A549 (cell line): ENCODE measurements around the gene RAE1.

Experiments
- HOXA7 ChIP-seq: fragments of 250-450 bp; sonication (Bioruptor Pico); IDR thresholded peaks from 2 replicates; pipeline ENCODE4 v1.5.0; 2020; ENCODE audit warnings: mild to moderate bottlenecking, moderate library complexity
- MYC ChIP-seq: IDR thresholded peaks from 2 replicates; pipeline ENCODE4 v1.6.1; 2012; ENCODE audit warnings: mild to moderate bottlenecking, inconsistent platforms, low read length, improper control_type of control experiment, borderline replicate concordance
- POLR2A ChIP-seq: IDR thresholded peaks from 2 replicates; pipeline ENCODE4 v1.6.1; 2012; ENCODE audit warnings: mild to moderate bottlenecking, low read length
- RAD21 ChIP-seq, 2 experiments: fragments of >200 bp in 1 of 2; sonication (Bioruptor Twin) in 1 of 2; formaldehyde crosslinking in 1 of 2; IDR thresholded peaks in 1 of 2; conservative IDR thresholded peaks in 1 of 2; 2 replicates in 1 of 2; 3 replicates in 1 of 2; pipeline ENCODE4 v1.6.1; 2012 to 2018; ENCODE audit warnings: inconsistent platforms in 1 of 2
- RFX5 ChIP-seq: fragments of 450-650 bp; IDR thresholded peaks from 2 replicates; pipeline ENCODE4 v1.7.1; 2014; ENCODE audit warnings: antibody characterized with exemption, mild to moderate bottlenecking, moderate library complexity
- TF ChIP-seq, protein P1 (sequence below): fragments of >200 bp; sonication (Bioruptor Twin); formaldehyde crosslinking; IDR thresholded peaks from 3 replicates; pipeline ENCODE4 v1.5.1; 2016
- TF ChIP-seq, protein P2 (sequence below): fragments of >200 bp; sonication (Bioruptor Twin); formaldehyde crosslinking; IDR thresholded peaks from 3 replicates; pipeline ENCODE4 v1.6.1; 2016
- TF ChIP-seq, protein P3 (sequence below): fragments of 200-600 bp; sonication (generic); IDR thresholded peaks from 2 replicates; pipeline ENCODE4 v1.6.1; 2016; ENCODE audit warnings: antibody characterized with exemption, mild to moderate bottlenecking, moderate library complexity

DNA sequence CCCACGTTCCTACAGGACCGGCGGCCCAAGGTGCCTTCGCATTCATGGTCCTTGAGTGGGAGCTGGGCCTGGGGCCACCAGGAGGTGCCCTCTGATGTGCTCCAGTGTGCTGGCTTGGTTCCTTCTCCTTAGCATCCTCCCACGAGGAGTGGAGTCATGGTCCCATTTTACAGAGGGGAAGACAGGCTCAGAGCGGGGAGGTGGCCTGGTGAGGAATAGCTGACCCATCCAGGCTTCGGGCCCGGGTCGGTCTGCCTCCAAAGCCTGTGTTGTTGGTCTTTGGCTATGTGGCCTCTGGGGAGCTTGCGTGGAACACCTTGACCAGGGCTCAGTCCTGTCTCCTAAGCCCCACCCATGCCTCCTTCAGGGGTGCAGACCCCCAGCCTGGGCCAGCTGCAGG lies 62.9 kb downstream of the RAE1 start:
- no peak for TF ChIP-seq POLR2A
- no peak for TF ChIP-seq MYC
- TF ChIP-seq RAD21 (conservative IDR thresholded peaks at IDR 0.05 in 1 of 2, IDR thresholded peaks at IDR 0.05 in 1 of 2) = no peak
- TF ChIP-seq, protein P1, sequence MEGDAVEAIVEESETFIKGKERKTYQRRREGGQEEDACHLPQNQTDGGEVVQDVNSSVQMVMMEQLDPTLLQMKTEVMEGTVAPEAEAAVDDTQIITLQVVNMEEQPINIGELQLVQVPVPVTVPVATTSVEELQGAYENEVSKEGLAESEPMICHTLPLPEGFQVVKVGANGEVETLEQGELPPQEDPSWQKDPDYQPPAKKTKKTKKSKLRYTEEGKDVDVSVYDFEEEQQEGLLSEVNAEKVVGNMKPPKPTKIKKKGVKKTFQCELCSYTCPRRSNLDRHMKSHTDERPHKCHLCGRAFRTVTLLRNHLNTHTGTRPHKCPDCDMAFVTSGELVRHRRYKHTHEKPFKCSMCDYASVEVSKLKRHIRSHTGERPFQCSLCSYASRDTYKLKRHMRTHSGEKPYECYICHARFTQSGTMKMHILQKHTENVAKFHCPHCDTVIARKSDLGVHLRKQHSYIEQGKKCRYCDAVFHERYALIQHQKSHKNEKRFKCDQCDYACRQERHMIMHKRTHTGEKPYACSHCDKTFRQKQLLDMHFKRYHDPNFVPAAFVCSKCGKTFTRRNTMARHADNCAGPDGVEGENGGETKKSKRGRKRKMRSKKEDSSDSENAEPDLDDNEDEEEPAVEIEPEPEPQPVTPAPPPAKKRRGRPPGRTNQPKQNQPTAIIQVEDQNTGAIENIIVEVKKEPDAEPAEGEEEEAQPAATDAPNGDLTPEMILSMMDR = no peak
- no peak for TF ChIP-seq HOXA7 (CRISPR knock-in tag)
- TF ChIP-seq RFX5 = no peak
- TF ChIP-seq, protein P2, sequence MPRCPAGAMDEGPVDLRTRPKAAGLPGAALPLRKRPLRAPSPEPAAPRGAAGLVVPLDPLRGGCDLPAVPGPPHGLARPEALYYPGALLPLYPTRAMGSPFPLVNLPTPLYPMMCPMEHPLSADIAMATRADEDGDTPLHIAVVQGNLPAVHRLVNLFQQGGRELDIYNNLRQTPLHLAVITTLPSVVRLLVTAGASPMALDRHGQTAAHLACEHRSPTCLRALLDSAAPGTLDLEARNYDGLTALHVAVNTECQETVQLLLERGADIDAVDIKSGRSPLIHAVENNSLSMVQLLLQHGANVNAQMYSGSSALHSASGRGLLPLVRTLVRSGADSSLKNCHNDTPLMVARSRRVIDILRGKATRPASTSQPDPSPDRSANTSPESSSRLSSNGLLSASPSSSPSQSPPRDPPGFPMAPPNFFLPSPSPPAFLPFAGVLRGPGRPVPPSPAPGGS = no peak
- TF ChIP-seq, protein P3, sequence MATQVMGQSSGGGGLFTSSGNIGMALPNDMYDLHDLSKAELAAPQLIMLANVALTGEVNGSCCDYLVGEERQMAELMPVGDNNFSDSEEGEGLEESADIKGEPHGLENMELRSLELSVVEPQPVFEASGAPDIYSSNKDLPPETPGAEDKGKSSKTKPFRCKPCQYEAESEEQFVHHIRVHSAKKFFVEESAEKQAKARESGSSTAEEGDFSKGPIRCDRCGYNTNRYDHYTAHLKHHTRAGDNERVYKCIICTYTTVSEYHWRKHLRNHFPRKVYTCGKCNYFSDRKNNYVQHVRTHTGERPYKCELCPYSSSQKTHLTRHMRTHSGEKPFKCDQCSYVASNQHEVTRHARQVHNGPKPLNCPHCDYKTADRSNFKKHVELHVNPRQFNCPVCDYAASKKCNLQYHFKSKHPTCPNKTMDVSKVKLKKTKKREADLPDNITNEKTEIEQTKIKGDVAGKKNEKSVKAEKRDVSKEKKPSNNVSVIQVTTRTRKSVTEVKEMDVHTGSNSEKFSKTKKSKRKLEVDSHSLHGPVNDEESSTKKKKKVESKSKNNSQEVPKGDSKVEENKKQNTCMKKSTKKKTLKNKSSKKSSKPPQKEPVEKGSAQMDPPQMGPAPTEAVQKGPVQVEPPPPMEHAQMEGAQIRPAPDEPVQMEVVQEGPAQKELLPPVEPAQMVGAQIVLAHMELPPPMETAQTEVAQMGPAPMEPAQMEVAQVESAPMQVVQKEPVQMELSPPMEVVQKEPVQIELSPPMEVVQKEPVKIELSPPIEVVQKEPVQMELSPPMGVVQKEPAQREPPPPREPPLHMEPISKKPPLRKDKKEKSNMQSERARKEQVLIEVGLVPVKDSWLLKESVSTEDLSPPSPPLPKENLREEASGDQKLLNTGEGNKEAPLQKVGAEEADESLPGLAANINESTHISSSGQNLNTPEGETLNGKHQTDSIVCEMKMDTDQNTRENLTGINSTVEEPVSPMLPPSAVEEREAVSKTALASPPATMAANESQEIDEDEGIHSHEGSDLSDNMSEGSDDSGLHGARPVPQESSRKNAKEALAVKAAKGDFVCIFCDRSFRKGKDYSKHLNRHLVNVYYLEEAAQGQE = no peak
